ENCODE measurements around the gene ZNF451.

DNA sequence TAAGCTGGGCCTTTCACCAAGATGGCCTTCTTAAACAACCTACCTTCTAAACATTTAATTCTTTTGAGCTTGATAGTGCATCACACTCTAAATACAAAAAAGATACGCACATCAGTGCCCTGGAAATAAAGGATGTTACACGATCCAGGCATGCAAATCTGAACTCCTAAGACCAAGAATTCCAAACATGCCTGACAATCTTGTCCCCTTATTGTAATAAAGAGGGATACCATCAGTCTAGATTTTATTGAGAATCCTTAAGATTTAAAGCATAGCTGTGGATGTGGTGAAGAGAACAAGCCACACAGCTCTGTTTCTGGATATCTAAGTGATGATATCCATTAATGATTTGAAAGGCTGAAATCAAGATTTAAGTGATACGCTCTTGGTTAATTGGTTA is 13.0 kb downstream of the ZNF451 start:
- TF ChIP-seq CTCF (conservative IDR thresholded peaks at IDR 0.05) = no peak
- TF ChIP-seq ZFX (IDR thresholded peaks at IDR 0.05) = no peak
